Mesenchymal stem cell (in vitro differentiated cells and primary cell): ENCODE data around the gene CFAP206.

Experiments used
- DNase-seq: peaks from one replicate; pipeline ENCODE4 v3.0.0-alpha.2; 2013
- H2AFZ ChIP-seq: one replicate; pipeline ENCODE4 v1.6.1; 2013; ENCODE audit warnings: low read depth, mild to moderate bottlenecking, control low read depth, inconsistent platforms, low read length, moderate library complexity
- H2AK5ac ChIP-seq: 2 replicates; pipeline ENCODE4 v1.6.1; 2013; ENCODE audit warnings: low read length, moderate library complexity, mild to moderate bottlenecking, inconsistent platforms; ENCODE audit not compliant: severe bottlenecking
- H2BK120ac ChIP-seq: one replicate; pipeline ENCODE4 v1.6.1; 2013; ENCODE audit warnings: low read depth, mild to moderate bottlenecking, inconsistent platforms, low read length, moderate library complexity
- H2BK12ac ChIP-seq, 2 experiments: one replicate each; pipeline ENCODE4 v1.6.1; 2013; ENCODE audit warnings: inconsistent platforms in 2 of 2, low read length in 2 of 2, mild to moderate bottlenecking in 2 of 2, moderate library complexity in 2 of 2, control low read depth in 1 of 2
- H2BK15ac ChIP-seq: one replicate; pipeline ENCODE4 v1.6.1; 2013; ENCODE audit warnings: mild to moderate bottlenecking, low read depth, inconsistent platforms; ENCODE audit not compliant: poor library complexity, severe bottlenecking
- H2BK5ac ChIP-seq: 2 replicates; pipeline ENCODE4 v1.6.1; 2013; ENCODE audit warnings: low read depth, mild to moderate bottlenecking, low read length, control low read depth, inconsistent platforms; ENCODE audit not compliant: poor library complexity, severe bottlenecking
- H3K14ac ChIP-seq, 2 experiments: one replicate each; pipeline ENCODE4 v1.6.1; 2013; ENCODE audit warnings: inconsistent platforms in 2 of 2, low read length in 2 of 2, control low read depth in 1 of 2, mild to moderate bottlenecking in 1 of 2, moderate library complexity in 1 of 2
- H3K18ac ChIP-seq, 2 experiments: one replicate each; pipeline ENCODE4 v1.6.1; 2013; ENCODE audit warnings: inconsistent platforms in 2 of 2, low read length in 2 of 2, control low read depth in 1 of 2, low read depth in 1 of 2, mild to moderate bottlenecking in 1 of 2
- H3K23ac ChIP-seq, 2 experiments: one replicate each; pipeline ENCODE4 v1.6.1; 2013; ENCODE audit warnings: inconsistent platforms in 2 of 2, low read length in 2 of 2, mild to moderate bottlenecking in 2 of 2, moderate library complexity in 2 of 2, control low read depth in 1 of 2
- H3K27ac ChIP-seq: 2 replicates; pipeline ENCODE4 v1.5.1; 2013; ENCODE audit warnings: mild to moderate bottlenecking, moderate library complexity, low read length, control low read depth, inconsistent platforms; ENCODE audit not compliant: poor library complexity, severe bottlenecking
- H3K27me3 ChIP-seq, 2 experiments: 2 replicates each; pipeline versions ENCODE4 v1.6.1 to v1.7.0; 2013; ENCODE audit warnings: low read length in 2 of 2, mild to moderate bottlenecking in 2 of 2, moderate library complexity in 2 of 2, control low read depth in 1 of 2, inconsistent platforms in 1 of 2; ENCODE audit not compliant: control insufficient read depth in 1 of 2, insufficient read depth in 1 of 2
- H3K36me3 ChIP-seq, 2 experiments: 2 replicates each; pipeline versions ENCODE4 v1.6.1 to v1.7.0; 2013; ENCODE audit warnings: low read length in 2 of 2, control low read depth in 1 of 2, inconsistent platforms in 1 of 2, low read depth in 1 of 2, mild to moderate bottlenecking in 1 of 2; ENCODE audit not compliant: insufficient read depth in 2 of 2, control insufficient read depth in 1 of 2
- H3K4ac ChIP-seq, 2 experiments: one replicate each; pipeline ENCODE4 v1.6.1; 2013; ENCODE audit warnings: inconsistent platforms in 2 of 2, low read length in 2 of 2, mild to moderate bottlenecking in 2 of 2, moderate library complexity in 2 of 2, control low read depth in 1 of 2, low read depth in 1 of 2
- H3K4me1 ChIP-seq: 2 replicates; pipeline ENCODE4 v1.6.1; 2013; ENCODE audit warnings: low read depth, low read length, control low read depth; ENCODE audit not compliant: control insufficient read depth, insufficient read depth
- H3K4me2 ChIP-seq: 2 replicates; pipeline ENCODE4 v1.6.1; 2013; ENCODE audit warnings: low read length, mild to moderate bottlenecking, inconsistent platforms; ENCODE audit not compliant: poor library complexity, severe bottlenecking
- H3K4me3 ChIP-seq, 2 experiments: 2 replicates each; pipeline versions ENCODE4 v1.5.1 to v1.7.0; 2013; ENCODE audit warnings: low read length in 2 of 2, mild to moderate bottlenecking in 2 of 2, control low read depth in 1 of 2, low read depth in 1 of 2; ENCODE audit not compliant: insufficient read depth in 1 of 2
- H3K79me1 ChIP-seq: replicated peaks from 2 replicates; pipeline ENCODE4 v1.6.1; 2013; ENCODE audit warnings: mild to moderate bottlenecking, control low read depth, low read length, inconsistent platforms; ENCODE audit not compliant: poor library complexity, severe bottlenecking
- H3K9ac ChIP-seq: 2 replicates; pipeline ENCODE4 v1.7.0; 2013; ENCODE audit warnings: mild to moderate bottlenecking, low read length, moderate library complexity
- H3K9me3 ChIP-seq: 2 replicates; pipeline ENCODE4 v1.7.0; 2013; ENCODE audit warnings: mild to moderate bottlenecking, low read length; ENCODE audit not compliant: control insufficient read depth
- H4K8ac ChIP-seq: one replicate; pipeline ENCODE4 v1.6.1; 2013; ENCODE audit warnings: inconsistent platforms, mild to moderate bottlenecking, low read length, moderate library complexity
- H4K91ac ChIP-seq: one replicate; pipeline ENCODE4 v1.6.1; 2013; ENCODE audit warnings: mild to moderate bottlenecking, low read length, inconsistent platforms
- WGBS: methylation state at CpG from one replicate; pipeline ENCODE4 v1.1.7; 2013; ENCODE audit warnings: mixed read lengths; 5-methylcytosine and 5-hydroxymethylcytosine counted together

Gene CFAP206

GRCh38 chr6:87401832-87402231 lies 5.9 kb upstream of the CFAP206 start:
- Histone ChIP-seq H3K9ac (no peak overlapping the region), H3K18ac (no peak overlapping the region), H2BK12ac (no peak overlapping the region), H2AK5ac (no peak overlapping the region), H3K79me1 (no peaks in the 10 kb centered on the region), H3K27me3 (no peaks in the 10 kb centered on the region), H3K23ac (no peak overlapping the region), H3K4me3 (no peak overlapping the region), H3K4me2 (no peak overlapping the region), H2AFZ (no peak overlapping the region), H4K8ac (no peak overlapping the region), H2BK120ac (no peak overlapping the region), H2BK5ac (no peak overlapping the region), H2BK15ac (no peak overlapping the region), H3K36me3 (no peaks in the 10 kb centered on the region), H3K27ac (no peak overlapping the region), H3K9me3 (no peaks in the 10 kb centered on the region), H3K14ac (no peak overlapping the region), H3K4ac (no peak overlapping the region), H3K4me1 (no peaks in the 10 kb centered on the region), H4K91ac (no peak overlapping the region)
- WGBS = 80% methylated on average over 1 of the region's 3 CpGs
- no peak for DNase-seq

- Histone ChIP-seq H3K14ac (no peak overlapping the region), H2BK15ac (no peak overlapping the region), H3K9me3 (no peaks in the 10 kb centered on the region), H2BK12ac (no peak overlapping the region), H3K4ac (no peak overlapping the region), H3K4me1 (no peaks in the 10 kb centered on the region), H2AFZ (no peak overlapping the region), H2AK5ac (no peak overlapping the region), H2BK5ac (no peak overlapping the region), H3K9ac (peak overlapping the region; percentile 93), H4K91ac (no peak overlapping the region), H2BK120ac (no peak overlapping the region), H3K36me3 (no peaks in the 10 kb centered on the region), H3K18ac (no peak overlapping the region), H3K4me2 (peak overlapping the region; percentile 59), H3K23ac (no peak overlapping the region), H3K27me3 (no peaks in the 10 kb centered on the region), H3K27ac (peak overlapping the region; percentile 72), H3K4me3 (peak overlapping the region; percentile 84 to 94), H4K8ac (no peak overlapping the region), H3K79me1 (no peaks in the 10 kb centered on the region)
- peak; percentile 71 for DNase-seq
- WGBS = 5% methylated on average over 10 of the region's 10 CpGs
Measured at GRCh38 chr6:87407561-87407900, 241 bp upstream of the CFAP206 start.

- no peak overlapping the region for H2BK120ac ChIP-seq
- H3K27ac ChIP-seq = peak overlapping the region; percentile 67
- DNase-seq = no peak
- H3K4me1 ChIP-seq = no peaks in the 10 kb centered on the region
- peak overlapping the region; percentile 19 for H2BK5ac ChIP-seq
- no peak overlapping the region for H2AK5ac ChIP-seq
- H3K9me3 ChIP-seq = no peaks in the 10 kb centered on the region
- H3K79me1 ChIP-seq = no peaks in the 10 kb centered on the region
- H3K18ac ChIP-seq = peak overlapping the region; percentile 34 to 46
- peak overlapping the region; percentile 51 to 84 for H3K4me3 ChIP-seq
- no peaks in the 10 kb centered on the region for H3K36me3 ChIP-seq
- peak overlapping the region; percentile 85 for H3K9ac ChIP-seq
- no peaks in the 10 kb centered on the region for H3K27me3 ChIP-seq
- no peak overlapping the region for H2BK15ac ChIP-seq
- H3K4ac ChIP-seq = no peak overlapping the region
- no peak overlapping the region for H2BK12ac ChIP-seq
- 11% methylated on average over 1 of the region's 5 CpGs for WGBS
- peak overlapping the region; percentile 48 for H3K4me2 ChIP-seq
- H4K8ac ChIP-seq = peak overlapping the region; percentile 95
- H4K91ac ChIP-seq = no peak overlapping the region
- no peak overlapping the region for H3K14ac ChIP-seq
- no peak overlapping the region for H3K23ac ChIP-seq
- peak overlapping the region; percentile 54 for H2AFZ ChIP-seq
Measured at GRCh38 chr6:87408721-87409155, 966 bp downstream of the CFAP206 start.

- no peak overlapping the region for H3K4me2 ChIP-seq
- no peaks in the 10 kb centered on the region for H3K79me1 ChIP-seq
- H3K36me3 ChIP-seq = no peaks in the 10 kb centered on the region
- no CpG with 5 or more reads among the region's 2 CpGs for whole genome bisulfite sequencing
- no peak overlapping the region for H2AFZ ChIP-seq
- H2BK15ac ChIP-seq = no peak overlapping the region
- H2AK5ac ChIP-seq = no peak overlapping the region
- H3K9me3 ChIP-seq = no peaks in the 10 kb centered on the region
- H4K91ac ChIP-seq = no peak overlapping the region
- H3K4me1 ChIP-seq = no peaks in the 10 kb centered on the region
- H2BK120ac ChIP-seq = no peak overlapping the region
- H3K9ac ChIP-seq = no peak overlapping the region
- H3K18ac ChIP-seq = no peak overlapping the region
- no peak overlapping the region for H3K27ac ChIP-seq
- no peak overlapping the region for H3K14ac ChIP-seq
- H3K4ac ChIP-seq = no peak overlapping the region
- DNase-seq = no peak
- H4K8ac ChIP-seq = no peak overlapping the region
- no peak overlapping the region for H3K23ac ChIP-seq
- H3K27me3 ChIP-seq = no peaks in the 10 kb centered on the region
- no peak overlapping the region for H3K4me3 ChIP-seq
- no peak overlapping the region for H2BK5ac ChIP-seq
- H2BK12ac ChIP-seq = no peak overlapping the region
Measured at GRCh38 chr6:87419266-87419665, 11.5 kb downstream of the CFAP206 start.
